ENCODE measurements around the gene VEZT. TPM values are rescaled to one million over a fixed set of nuclear protein-coding genes. Genes with fewer than 3 reads are reported as not detected.

VEZT gene
- total RNA-seq, 1 donor from 2014 or later: 148 TPM

GRCh38 chr12:95184121-95184520 lies 33.5 kb upstream of the VEZT start:
- no peaks in the 10 kb centered on the region for H3K36me3 Mint-ChIP-seq (ENCODE audit: unreplicated experiment)
- no peaks in the 10 kb centered on the region for H3K27me3 Mint-ChIP-seq (ENCODE audit: unreplicated experiment)
- peaks cover 16% of the 10 kb centered on the region for H3K4me1 Mint-ChIP-seq (ENCODE audit: low read depth, unreplicated experiment)
- no peak overlapping the region for H3K4me3 Mint-ChIP-seq (ENCODE audit: unreplicated experiment)
- no peak for TF ChIP-seq CTCF (IDR thresholded peaks at IDR 0.05; ENCODE audit: partially characterized antibody, unreplicated experiment)
- H3K27ac Mint-ChIP-seq (ENCODE audit: unreplicated experiment): no peak overlapping the region
- DNase-seq: no peak
- H3K9me3 Mint-ChIP-seq (ENCODE audit: unreplicated experiment): no peaks in the 10 kb centered on the region

- no peak overlapping the region for H3K27ac Mint-ChIP-seq (ENCODE audit: unreplicated experiment)
- no peak for DNase-seq
- H3K9me3 Mint-ChIP-seq (ENCODE audit: unreplicated experiment): no peaks in the 10 kb centered on the region
- no peaks in the 10 kb centered on the region for H3K27me3 Mint-ChIP-seq (ENCODE audit: unreplicated experiment)
- H3K4me3 Mint-ChIP-seq (ENCODE audit: unreplicated experiment): no peak overlapping the region
- no peaks in the 10 kb centered on the region for H3K36me3 Mint-ChIP-seq (ENCODE audit: unreplicated experiment)
- no peak for TF ChIP-seq CTCF (IDR thresholded peaks at IDR 0.05; ENCODE audit: partially characterized antibody, unreplicated experiment)
- H3K4me1 Mint-ChIP-seq (ENCODE audit: low read depth, unreplicated experiment): peaks cover 17% of the 10 kb centered on the region
These were observed 32.5 kb upstream of the VEZT start for GRCh38 chr12:95185072-95185471.

- no peaks in the 10 kb centered on the region for H3K27me3 Mint-ChIP-seq (ENCODE audit: unreplicated experiment)
- no peak for TF ChIP-seq CTCF (IDR thresholded peaks at IDR 0.05; ENCODE audit: partially characterized antibody, unreplicated experiment)
- DNase-seq: no peak
- H3K36me3 Mint-ChIP-seq (ENCODE audit: unreplicated experiment): no peaks in the 10 kb centered on the region
- H3K9me3 Mint-ChIP-seq (ENCODE audit: unreplicated experiment): no peaks in the 10 kb centered on the region
- no peak overlapping the region for H3K27ac Mint-ChIP-seq (ENCODE audit: unreplicated experiment)
- peaks cover 17% of the 10 kb centered on the region for H3K4me1 Mint-ChIP-seq (ENCODE audit: low read depth, unreplicated experiment)
- H3K4me3 Mint-ChIP-seq (ENCODE audit: unreplicated experiment): no peak overlapping the region
These were observed 31.8 kb upstream of the VEZT start for GRCh38 chr12:95185854-95186253.

- no peak for TF ChIP-seq CTCF (IDR thresholded peaks at IDR 0.05; ENCODE audit: partially characterized antibody, unreplicated experiment)
- Mint-ChIP-seq H3K9me3 (ENCODE audit: unreplicated experiment) (no peaks in the 10 kb centered on the region), H3K27me3 (ENCODE audit: unreplicated experiment) (no peaks in the 10 kb centered on the region), H3K4me1 (ENCODE audit: low read depth, unreplicated experiment) (peaks cover 15% of the 10 kb centered on the region), H3K4me3 (ENCODE audit: unreplicated experiment) (peak overlapping the region; percentile 26), H3K36me3 (ENCODE audit: unreplicated experiment) (no peaks in the 10 kb centered on the region), H3K27ac (ENCODE audit: unreplicated experiment) (peak overlapping the region; percentile 63)
- no peak for DNase-seq
These were observed 29.7 kb upstream of the VEZT start for GRCh38 chr12:95187865-95188415.

GRCh38 chr12:95191060-95191696 lies 26.4 kb upstream of the VEZT start:
- TF ChIP-seq CTCF (IDR thresholded peaks at IDR 0.05; ENCODE audit: partially characterized antibody, unreplicated experiment): no peak
- no peak overlapping the region for H3K4me3 Mint-ChIP-seq (ENCODE audit: unreplicated experiment)
- DNase-seq: no peak
- H3K9me3 Mint-ChIP-seq (ENCODE audit: unreplicated experiment): no peaks in the 10 kb centered on the region
- H3K27ac Mint-ChIP-seq (ENCODE audit: unreplicated experiment): peak overlapping the region; percentile 38
- H3K4me1 Mint-ChIP-seq (ENCODE audit: low read depth, unreplicated experiment): peaks cover 14% of the 10 kb centered on the region
- H3K27me3 Mint-ChIP-seq (ENCODE audit: unreplicated experiment): no peaks in the 10 kb centered on the region
- H3K36me3 Mint-ChIP-seq (ENCODE audit: unreplicated experiment): no peaks in the 10 kb centered on the region
